Right ventricle myocardium inferior (tissue), 1 donor: ENCODE measurements around the gene LIN7B. TPM values are rescaled to one million over a fixed set of nuclear protein-coding genes. Genes with fewer than 3 reads are reported as not detected.
"Not testable (repeated sequence)": the region's sequence is repeated elsewhere in the genome, so short reads cannot be mapped to it uniquely, and the experiment has no call there.

Source experiments
- ATAC-seq: fragments of 200-7000 bp; cut with Tn5 transposase; one replicate; pipeline ENCODE4 v1.9.1; 2020; ENCODE audit warnings: mild to moderate bottlenecking, moderate library complexity
- DNase-seq: peaks from one replicate; pipeline ENCODE4 v3.0.0; 2021; ENCODE audit errors: missing footprints
- intact Hi-C: fragments of 100-400 bp; cut with DNase I; formaldehyde crosslinking; loops from one replicate; pipeline ENCODE4 v1.11.0; 2022
- total RNA-seq: library from RNA; stranded (reverse); fragmentation: NEBNext Ultra II Directional; extraction: Animal tissue kit (Norgen Biotek cat#: 25700); gene quantifications from one replicate; pipeline ENCODE4 v1.2.1, GENCODE V29; 2021
- donor health status: DM: no; HTN: yes; CAD: no; lungs with severe emphysema.

LIN7B gene
- total RNA-seq, 1 donor from 2014 or later: 21.1 TPM

DNA sequence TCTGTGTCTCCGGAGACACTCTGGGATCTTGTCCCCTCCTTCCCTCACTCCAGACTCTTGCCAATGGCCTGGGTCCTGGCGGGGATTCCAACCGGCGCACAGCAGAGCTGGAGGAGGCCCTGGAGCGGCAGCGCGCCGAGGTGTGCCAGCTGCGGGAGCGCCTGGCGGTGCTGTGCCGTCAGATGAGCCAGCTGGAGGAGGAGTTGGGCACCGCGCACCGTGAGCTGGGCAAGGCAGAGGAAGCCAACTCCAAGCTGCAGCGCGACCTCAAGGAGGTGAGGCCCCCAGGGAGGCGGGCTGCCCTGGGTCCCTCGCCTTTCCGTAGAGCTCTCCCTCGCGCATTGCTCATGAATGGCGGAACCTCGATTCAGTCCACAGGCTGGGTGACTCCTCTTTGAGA, 16.2 kb downstream of the LIN7B start:
- no peak for DNase-seq
- intact Hi-C loops: no loop called here
- no peak for ATAC-seq

DNA sequence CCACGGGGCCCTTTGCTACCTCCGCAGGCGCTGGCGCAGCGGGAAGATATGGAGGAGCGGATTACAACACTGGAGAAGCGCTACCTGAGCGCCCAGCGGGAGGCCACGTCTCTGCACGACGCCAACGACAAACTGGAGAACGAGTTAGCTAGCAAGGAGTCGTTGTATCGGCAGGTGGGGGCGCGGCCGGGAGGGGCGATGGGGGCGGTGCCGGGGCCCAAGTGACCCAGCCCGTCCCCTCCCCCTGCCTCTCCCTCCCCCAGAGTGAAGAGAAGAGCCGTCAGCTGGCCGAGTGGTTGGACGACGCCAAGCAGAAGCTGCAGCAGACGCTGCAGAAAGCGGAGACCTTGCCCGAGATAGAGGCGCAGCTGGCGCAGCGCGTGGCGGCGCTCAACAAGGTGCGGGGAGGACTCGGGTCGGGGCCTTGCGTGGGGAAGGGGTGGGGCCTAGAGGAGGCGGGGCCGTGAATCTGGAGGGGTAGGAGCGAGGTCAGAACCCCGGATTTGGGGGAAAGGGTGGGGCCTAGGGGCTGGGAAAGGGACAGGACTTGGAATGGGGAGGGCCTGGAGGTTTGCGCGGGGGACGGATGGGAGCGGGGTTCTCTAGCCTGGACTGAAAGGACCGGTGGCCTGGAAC, 18.9 kb downstream of the LIN7B start:
- DNase-seq: no peak
- ATAC-seq: peak; percentile 2
- intact Hi-C loops: no loop called here

DNA sequence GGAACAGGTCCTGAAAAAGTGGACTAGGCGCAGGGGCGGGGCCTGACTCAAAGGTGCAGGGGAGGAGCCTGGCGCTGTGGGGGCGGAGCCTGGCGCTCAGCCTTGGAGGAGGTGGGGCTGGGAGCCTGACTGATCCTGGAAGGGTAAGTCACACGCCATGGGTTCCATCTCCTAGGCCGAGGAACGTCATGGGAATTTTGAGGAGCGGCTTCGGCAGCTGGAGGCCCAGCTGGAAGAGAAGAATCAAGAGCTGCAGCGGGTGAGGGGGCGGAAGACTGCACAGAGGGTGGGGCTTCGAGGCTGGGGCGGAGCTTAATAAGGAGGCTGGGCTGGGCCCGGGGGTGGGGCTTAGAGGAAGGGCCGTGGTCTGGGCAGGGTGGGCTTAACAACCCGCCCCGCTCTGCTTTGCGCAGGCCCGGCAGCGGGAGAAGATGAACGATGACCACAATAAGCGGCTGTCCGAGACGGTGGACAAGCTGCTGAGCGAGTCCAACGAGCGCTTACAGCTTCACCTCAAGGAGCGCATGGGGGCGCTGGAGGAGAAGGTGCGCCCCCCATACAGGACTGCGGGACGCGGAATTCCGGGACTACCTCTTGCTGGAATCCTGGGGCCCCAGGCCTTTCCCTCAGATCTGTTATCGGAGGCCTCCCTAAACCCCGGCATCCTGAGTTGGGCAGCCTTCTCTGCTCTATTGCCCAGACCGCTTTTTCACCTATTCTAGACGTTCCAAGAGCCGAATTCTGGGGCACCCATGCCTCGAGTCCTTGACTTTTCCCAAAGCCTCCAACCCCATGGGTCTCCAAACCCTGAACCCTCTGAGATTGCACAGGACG, 19.7 kb downstream of the LIN7B start:
- peak; percentile 86 for DNase-seq
- intact Hi-C loops: no loop called here

DNA sequence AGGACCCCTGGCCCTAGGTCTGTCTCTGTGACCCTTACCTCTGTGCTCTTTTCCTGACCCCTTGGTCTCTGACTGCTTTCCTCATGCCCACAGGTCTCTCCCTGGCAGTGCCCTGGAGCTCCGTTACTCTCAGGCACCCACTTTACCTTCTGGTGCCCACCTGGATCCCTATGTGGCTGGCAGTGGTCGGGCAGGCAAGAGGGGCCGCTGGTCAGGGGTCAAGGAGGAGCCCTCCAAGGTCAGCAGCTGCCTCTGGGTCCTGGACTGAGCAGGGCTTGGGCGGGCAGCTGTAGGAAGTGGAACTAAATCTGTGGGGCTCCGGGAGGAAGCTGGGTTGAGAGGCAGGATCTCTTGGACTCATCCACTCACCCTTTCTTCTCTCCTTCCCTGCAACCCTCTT, 21.5 kb downstream of the LIN7B start:
- ATAC-seq: no peak
- intact Hi-C loops: no loop called here
- no peak for DNase-seq

More for the DNA sequence above, 19.7 kb downstream of the LIN7B start:
- peak; percentile 49 for ATAC-seq

DNA sequence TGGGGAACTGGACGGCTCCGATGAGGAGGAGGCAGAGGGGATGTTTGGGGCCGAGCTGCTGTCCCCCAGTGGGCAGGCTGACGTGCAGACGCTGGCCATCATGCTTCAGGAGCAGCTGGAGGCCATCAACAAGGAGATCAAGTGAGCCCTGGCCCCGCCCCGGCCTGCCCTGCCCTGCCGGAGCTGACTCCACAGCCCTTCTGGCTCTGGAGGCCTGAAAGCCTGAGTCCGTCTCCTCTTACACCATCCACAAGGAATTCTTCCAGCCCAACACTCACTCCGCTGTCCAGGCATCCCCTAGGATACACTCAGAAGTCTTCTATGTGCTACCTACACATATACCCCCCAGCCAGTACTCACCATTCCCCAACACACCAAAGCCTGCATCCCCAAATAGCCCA, 22.6 kb downstream of the LIN7B start:
- DNase-seq: peak; percentile 91
- intact Hi-C loops: no loop called here
- peak; percentile 88 for ATAC-seq

DNA sequence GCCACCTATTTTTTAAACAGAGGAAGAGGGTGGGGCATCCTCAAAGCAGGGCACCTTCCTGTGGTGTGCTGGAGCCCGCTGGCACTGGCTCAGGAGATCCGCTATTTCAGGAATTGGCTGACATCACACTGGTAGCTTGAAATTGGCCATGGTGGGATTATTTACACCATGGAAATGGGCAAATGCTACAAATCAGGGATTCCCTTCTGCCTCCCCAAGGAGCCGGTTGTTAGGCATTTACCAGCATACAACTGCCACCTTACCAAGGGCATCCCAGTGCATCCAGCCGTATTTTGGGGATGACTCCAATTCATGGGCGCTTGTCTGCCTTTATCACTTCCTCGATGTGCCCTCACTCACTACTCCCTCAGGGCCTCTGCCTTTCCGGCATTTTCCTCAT, 26.8 kb downstream of the LIN7B start:
- intact Hi-C loops: no loop called here
- DNase-seq (no peak), ATAC-seq (no peak)

DNA sequence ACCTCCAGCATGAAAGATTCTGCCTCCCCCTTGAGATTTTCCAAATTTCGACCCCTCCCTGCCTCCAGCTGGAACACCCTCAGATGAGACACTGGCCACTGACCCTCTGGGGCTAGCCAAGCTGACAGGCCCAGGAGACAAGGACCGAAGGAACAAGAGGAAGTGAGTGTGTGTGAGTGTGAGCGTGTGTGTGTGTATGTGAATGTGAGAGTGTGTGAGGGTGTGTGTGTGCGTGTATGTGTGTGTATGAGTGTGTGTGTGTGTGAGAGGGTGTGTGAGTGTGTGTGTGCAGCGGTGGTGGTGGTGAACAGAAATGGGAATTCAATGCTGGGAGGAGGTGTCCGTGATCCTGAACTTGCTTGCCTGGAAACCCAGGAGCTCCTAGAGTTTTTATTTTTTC, 27.2 kb downstream of the LIN7B start:
- intact Hi-C loops: no loop called here
- ATAC-seq: no peak
- no peak for DNase-seq

DNA sequence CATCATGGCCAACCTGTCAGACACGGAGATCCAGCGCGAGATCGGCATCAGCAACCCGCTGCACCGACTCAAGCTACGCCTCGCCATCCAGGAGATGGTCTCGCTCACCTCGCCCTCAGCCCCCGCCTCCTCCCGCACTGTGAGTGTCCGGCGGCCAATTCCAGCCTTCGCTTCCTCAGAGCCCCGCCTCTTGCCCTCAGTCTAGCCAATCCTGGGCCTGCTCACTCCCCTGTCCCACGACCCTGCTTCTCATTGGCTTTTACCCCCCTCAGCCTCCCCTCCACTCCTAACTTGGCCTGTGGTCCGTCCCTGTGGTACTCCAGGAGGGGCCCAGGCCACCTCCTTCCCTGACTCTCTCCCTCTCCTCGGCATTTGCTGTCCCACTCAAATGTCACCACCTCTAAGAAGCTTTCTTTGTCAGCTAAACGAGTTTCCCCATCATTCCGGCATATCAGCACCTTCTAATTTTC, 28.7 kb downstream of the LIN7B start:
- ATAC-seq (peak; percentile 98), DNase-seq (peak; percentile 93)
- intact Hi-C loops: loop anchor here (1.0 kb wide), 1 partner anchor 15 kb away; no protein-coding TSS in a partner anchor

DNA sequence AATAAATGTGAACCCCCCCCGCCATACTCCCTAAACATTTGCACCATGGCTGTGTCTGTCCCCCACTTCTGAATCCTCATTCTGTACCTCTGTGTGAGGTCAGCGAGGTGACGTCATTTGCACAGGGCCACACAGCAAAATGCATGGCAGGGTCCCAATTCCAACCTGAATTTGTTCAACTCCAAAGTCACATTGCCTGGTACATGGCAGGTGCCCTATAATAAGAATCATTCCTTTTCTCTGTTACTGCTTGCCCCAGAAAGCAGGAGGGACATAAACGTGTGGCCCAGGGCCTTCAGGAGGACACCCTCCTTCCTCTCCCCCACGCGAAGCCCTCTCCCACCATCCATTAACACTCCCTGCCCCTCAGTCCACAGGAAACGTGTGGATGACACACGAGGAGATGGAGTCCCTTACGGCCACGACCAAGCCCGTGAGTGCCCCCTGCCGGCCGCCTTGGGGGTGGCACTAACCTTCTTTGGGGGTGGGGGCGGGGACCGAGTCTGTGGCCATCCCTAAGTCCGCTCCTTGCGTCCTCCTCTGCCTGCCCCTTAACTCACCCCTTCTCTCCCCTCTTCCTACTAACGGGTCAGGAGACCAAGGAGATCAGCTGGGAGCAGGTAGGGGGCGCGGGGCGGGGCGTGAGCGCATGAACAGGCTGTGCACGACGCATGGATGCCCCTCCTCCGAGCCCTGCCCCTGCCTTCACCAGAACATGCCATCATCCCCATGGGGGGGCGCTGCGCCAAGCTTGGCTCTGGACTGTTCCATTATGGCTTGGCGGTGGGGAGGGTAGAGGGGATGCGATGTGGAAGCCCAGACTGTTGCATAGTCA, 31.6 kb downstream of the LIN7B start:
- DNase-seq (peak; percentile 90), ATAC-seq (peak; percentile 9)
- intact Hi-C loops: loop anchor here (5.0 kb wide), 2 partner anchors 48 to 52 kb away; no protein-coding TSS in a partner anchor

DNA sequence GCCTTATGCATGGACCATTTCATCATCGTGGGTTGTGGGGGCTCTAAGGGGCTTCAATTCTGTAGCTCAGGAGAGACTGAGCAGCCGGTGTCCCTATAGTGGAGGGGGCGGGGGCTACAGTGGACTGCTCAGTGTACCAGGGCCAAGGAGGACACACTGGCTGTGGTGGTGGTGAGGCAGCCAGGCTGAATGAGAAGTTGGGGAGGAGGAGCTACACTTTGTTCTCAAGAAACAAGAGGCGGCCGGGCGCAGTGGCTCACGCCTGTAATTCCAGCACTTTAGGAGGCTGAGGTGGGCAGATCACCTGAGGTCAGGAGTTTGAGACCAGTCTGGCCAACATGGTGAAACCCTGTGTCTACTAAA, 32.2 kb downstream of the LIN7B start:
- DNase-seq, ATAC-seq: not testable (repeated sequence)
- intact Hi-C loops: loop anchor here (5.0 kb wide), 2 partner anchors 49 to 51 kb away; no protein-coding TSS in a partner anchor

DNA sequence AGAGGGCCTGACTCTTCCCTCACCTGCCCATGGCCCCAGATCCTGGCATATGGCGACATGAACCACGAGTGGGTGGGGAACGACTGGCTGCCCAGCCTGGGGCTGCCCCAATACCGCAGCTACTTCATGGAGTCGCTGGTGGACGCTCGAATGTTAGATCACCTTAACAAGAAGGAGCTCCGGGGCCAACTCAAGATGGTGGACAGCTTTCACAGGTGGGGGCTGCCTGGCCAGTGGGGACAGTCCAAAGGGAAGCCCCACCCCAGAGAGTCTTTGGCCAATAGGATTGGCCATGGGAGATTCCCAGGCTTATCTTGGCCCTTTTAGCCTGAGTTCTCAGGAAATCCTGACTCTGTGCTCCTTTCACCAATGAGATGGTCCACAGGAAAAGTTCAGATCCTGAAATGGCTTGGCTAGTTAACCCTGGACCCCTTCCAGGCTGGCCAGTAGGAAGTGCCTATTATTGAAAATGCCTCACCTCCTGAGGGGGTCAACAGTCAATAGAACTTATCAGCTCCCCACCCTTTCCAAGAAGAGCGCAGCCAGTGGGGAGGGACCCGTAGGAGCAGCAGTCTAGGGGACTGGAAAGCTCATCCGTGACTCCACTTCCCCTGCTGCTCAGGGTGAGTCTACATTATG, 34.0 kb downstream of the LIN7B start:
- ATAC-seq (no peak), DNase-seq (no peak)
- intact Hi-C loops: loop anchor here (2.0 to 5.0 kb wide), 3 partner anchors 29 to 51 kb away; partner anchors contain the start of genes C19orf73 and PPFIA3

DNA sequence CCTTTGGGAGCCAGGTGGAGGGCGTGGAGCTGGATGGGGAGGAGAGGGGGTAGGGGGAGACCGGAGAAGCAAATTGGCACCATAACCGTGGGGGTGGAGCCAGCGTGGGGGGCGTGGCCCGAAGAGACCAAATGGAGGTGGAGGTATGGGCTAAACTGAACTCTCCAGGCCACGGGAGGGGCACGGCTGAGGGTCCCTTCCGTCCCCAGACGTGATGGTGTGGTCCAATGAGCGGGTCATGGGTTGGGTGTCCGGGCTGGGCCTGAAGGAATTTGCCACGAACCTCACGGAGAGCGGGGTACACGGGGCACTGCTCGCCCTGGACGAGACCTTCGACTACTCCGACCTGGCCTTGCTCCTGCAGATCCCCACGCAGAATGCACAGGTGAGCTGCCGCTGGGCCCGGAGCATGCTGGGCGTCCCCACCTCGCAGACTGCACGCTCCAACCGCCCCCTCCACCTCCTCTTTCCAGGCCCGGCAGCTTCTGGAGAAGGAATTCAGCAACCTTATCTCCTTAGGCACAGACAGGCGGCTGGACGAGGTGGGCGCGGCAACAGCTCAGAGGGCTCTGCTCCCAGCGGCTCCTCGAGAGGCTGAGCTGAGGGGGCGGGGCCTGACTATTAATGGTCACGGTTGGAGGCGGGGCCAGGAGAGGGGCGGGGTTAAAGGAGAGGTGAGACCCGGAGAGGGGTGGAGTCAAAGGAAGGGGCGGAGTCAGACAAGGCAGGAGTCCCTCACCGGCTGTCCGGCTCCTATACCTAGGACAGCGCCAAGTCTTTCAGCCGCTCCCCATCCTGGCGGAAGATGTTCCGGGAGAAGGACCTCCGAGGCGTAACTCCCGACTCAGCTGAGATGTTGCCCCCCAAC, 34.8 kb downstream of the LIN7B start:
- peak; percentile 86 for ATAC-seq
- intact Hi-C loops: loop anchor here (2.0 to 5.0 kb wide), 3 partner anchors 30 to 52 kb away; partner anchors contain the start of genes C19orf73 and PPFIA3
- DNase-seq: peak; percentile 97

DNA sequence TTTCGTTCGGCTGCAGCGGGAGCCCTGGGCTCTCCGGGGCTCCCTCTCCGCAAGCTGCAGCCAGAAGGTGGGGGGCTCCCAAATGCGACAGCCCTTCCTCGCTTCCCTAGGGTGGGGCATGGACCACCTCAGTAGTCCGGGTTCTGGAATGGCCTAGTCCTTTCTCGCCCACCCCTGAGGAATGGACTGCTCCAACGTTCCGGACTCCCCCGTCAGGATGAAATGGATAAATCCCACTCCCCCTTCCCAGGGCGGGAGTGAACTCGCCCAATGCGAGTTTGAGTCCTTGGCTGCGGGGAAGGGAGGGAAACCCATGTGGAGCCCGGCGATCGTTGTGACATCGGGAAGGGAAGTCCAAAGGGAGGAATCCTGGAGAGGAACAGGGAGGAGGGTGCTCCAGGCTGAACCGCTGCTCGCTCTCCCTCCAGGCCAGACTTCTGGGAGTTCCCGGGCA, 35.5 kb downstream of the LIN7B start:
- ATAC-seq (peak; percentile 59), DNase-seq (peak; percentile 72)
- intact Hi-C loops: loop anchor here (2.0 to 5.0 kb wide), 3 partner anchors 31 to 52 kb away; partner anchors contain the start of genes C19orf73 and PPFIA3

DNA sequence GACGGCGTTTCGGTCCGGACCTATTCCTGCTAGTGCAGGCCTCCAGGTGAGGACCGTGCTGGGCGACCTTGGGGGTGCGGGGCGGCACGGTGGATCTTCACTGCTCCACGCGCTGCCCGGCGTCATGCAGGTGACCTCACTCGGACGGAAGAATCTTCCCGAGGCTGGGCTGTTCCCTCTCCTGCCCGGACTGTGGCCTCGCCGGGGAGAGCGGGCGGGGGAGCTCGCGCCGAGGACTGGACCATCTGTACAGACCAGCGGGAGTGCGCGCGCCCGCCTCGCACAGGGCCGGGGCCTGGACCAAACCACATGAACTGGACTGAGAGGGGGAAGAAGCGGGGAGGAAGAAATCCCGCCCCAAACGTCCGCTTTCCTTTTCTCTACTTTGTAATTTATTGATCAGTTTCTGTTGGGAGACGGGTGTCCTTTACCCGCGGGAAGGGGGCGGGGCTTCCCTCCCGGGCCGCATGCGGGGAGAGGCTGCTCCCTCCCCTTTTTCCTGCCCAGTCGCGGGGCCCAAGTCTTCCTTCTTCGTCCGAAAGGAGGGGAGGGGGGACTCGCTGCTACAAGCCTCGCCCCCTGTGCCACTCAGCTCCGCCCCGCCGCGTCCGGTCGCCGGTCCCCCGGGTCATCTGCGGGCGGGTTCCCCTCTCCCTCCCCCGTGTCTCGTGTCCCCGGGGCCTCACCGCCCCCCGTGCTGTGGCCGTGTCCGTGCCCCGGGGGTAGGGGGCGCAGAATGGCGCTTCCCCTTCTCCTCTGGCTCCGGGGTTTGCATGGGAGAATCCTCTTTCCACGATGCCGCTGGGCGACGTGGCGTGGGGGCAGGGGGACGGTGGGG, 36.2 kb downstream of the LIN7B start:
- DNase-seq: peak; percentile 90
- ATAC-seq: peak; percentile 67
- intact Hi-C loops: no loop called here

DNA sequence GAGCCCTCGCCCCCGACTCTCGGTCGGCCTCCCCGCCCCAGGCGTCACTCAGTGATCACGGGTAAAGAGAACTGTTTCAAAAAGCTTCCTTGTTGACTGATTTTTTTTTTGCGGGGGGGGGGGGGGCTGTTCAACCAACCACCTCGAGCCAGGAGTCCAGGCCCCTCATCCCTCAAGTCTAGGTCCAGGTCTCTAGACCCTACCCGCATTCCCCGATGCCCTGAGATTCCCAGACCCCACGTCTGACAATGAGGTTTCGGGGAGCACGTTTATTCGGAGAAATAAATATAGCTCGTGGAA, 36.7 kb downstream of the LIN7B start:
- DNase-seq: no peak
- ATAC-seq: no peak
- intact Hi-C loops: no loop called here

DNA sequence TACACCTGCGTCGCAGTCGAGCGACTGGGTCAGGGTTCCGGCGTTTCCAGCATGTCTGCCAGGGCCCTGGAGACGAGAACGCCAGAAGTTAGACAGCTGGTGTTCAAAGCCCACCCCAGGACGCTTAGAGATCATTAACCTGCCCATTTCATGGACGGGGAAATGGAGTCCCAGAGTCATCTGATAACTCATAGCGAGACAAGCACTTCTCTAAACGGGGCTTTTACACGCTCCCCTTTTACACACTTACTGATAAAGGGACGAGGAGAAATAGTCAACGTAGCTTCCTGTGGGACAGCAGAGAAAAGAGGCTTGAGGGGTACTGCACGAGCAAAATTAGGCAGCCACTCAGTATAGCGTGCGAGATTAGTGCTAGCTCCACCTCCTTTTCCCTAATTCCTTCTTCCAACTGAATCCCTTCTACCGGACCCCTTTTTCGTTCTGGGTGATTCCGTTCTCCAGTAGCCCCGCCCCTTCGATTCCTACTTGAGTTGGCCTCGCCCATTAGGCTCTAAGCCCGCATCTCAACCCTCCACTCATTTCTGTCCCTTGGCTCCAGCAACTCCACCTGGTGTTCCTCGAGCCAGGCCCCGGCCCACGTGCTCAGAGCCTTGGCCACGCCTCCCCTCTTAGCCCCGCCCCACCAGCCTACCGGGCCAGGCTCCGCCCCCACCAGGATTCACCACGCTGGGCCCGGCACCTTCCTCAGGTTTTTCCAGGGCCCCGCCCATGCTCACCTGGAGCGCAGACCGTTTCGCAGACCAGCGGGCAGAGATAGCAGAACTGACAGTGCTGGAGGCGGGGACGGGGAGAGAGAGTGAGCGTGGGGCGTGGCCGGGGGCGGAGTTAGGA, 37.3 kb downstream of the LIN7B start:
- no peak for ATAC-seq
- DNase-seq: peak; percentile 74
- intact Hi-C loops: no loop called here
